Activated naive CD8-positive, alpha-beta T cell (primary cell): ENCODE results near the gene GBGT1.
"Not testable (repeated sequence)": the region's sequence is repeated elsewhere in the genome, so short reads cannot be mapped to it uniquely, and the experiment has no call there.

ENCODE experiments used
- H3K27ac Mint-ChIP-seq: one replicate; pipeline ENCODE4 v1.8.0; 2021; ENCODE audit warnings: mixed read lengths
- H3K27me3 Mint-ChIP-seq: one replicate; pipeline ENCODE4 v1.8.0; 2021; ENCODE audit warnings: mixed read lengths
- H3K36me3 Mint-ChIP-seq: one replicate; pipeline ENCODE4 v1.8.0; 2021; ENCODE audit warnings: mixed read lengths
- H3K4me1 Mint-ChIP-seq: one replicate; pipeline ENCODE4 v1.8.0; 2021; ENCODE audit warnings: low read depth, mixed read lengths
- H3K4me3 Mint-ChIP-seq: one replicate; pipeline ENCODE4 v1.8.0; 2021; ENCODE audit warnings: mild to moderate bottlenecking, mixed read lengths
- H3K9me3 Mint-ChIP-seq: one replicate; pipeline ENCODE4 v1.8.0; 2021; ENCODE audit warnings: low read depth, mixed read lengths

The GBGT1 gene

DNA sequence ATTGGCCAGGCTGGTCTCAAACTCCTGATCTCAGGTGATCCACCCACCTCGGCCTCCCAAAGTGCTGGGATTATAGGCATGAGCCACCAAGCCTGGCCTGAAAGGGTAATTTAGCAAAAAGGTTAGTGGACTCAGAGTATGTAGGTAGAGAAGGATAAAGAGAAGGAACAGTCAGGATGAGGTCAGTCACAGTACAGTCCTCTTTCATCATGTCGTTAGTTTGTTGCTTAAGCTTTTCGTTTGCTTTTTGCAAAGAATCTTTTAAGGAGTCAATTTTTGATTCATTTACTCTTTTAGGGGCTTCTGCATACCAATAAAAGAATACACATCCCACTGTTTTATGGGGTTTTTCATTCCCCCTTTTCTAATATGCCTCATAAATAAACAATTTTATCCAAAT lies 17.8 kb upstream of the GBGT1 start:
- Mint-ChIP-seq H3K9me3 (no peaks in the 10 kb centered on the region), H3K4me1 (peaks cover 14% of the 10 kb centered on the region), H3K36me3 (no peaks in the 10 kb centered on the region), H3K4me3 (no peak overlapping the region), H3K27ac (no peak overlapping the region), H3K27me3 (peaks cover 9% of the 10 kb centered on the region)

DNA sequence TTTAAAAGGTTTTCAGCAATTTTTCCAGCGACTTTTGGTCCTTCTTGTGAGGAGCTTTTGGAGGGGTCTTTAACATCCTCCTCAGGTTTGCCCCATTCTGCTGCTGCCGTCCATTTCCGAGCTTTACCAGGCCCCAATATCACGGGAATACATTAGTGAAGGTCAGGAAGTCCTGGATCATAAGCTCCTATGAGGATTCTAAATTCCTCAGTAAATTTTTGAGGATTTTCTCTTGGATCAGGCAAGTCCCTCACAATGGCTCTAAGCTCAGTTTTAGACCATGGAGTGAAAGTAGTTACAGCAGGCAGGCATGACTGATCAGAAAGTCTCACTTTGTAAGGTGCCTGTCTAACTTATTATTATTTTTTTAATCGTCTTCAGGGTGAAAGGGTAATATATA lies 17.2 kb upstream of the GBGT1 start:
- Mint-ChIP-seq H3K36me3 (no peaks in the 10 kb centered on the region), H3K27me3 (peaks cover 9% of the 10 kb centered on the region)

GRCh38 chr9:133173056-133173455 lies 9.3 kb upstream of the GBGT1 start:
- H3K27me3 Mint-ChIP-seq = peaks cover 4% of the 10 kb centered on the region
- H3K9me3 Mint-ChIP-seq = no peaks in the 10 kb centered on the region
- no peak overlapping the region for H3K27ac Mint-ChIP-seq
- H3K36me3 Mint-ChIP-seq = no peaks in the 10 kb centered on the region
- no peaks in the 10 kb centered on the region for H3K4me1 Mint-ChIP-seq
- no peak overlapping the region for H3K4me3 Mint-ChIP-seq

More for the DNA sequence above, 17.2 kb upstream of the GBGT1 start:
- H3K4me3 Mint-ChIP-seq = no peak overlapping the region
- no peak overlapping the region for H3K27ac Mint-ChIP-seq
- H3K9me3 Mint-ChIP-seq = no peaks in the 10 kb centered on the region
- H3K4me1 Mint-ChIP-seq = peaks cover 11% of the 10 kb centered on the region

DNA sequence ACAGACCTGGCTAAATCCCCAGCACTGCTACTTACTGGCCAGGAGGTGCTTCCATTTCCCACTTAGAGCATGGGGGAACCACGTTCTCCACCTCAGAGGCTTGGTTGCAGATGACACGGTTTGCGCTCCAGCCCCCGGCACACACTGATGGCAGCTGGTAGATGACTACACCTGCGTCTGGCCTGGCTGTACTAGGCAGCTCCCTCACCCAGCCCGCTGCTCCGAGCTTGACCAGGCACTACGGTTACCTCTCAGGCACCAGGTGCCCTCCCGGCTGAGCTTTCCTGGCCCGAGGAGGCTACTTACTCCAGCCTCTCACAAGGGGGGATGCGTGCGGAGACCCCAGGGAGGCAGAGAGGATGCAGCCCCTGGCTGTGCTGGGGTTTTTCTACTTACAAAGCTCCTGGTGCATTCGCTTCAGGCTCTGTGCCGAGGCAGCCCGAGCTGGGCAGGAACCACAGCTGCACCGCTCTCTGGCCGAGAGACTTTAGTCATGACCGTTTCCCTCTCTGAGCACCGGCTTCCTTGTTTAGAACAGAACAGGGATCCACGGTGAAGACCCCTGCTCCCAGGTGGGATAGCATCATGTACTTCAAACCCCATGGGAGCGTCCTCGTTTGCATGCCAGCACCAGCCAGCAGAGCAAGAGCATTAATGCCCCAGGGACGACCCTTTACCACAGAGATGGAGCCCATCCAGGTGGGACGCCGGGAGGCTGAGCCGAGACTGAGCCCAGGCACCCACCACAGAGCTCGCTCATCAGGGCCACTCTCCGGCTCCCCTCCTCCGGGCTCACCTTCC lies 7.6 kb upstream of the GBGT1 start:
- Mint-ChIP-seq H3K27me3 (peaks cover 4% of the 10 kb centered on the region), H3K4me1 (no peaks in the 10 kb centered on the region), H3K9me3 (no peaks in the 10 kb centered on the region), H3K36me3 (no peaks in the 10 kb centered on the region), H3K27ac (no peak overlapping the region), H3K4me3 (no peak overlapping the region)

DNA sequence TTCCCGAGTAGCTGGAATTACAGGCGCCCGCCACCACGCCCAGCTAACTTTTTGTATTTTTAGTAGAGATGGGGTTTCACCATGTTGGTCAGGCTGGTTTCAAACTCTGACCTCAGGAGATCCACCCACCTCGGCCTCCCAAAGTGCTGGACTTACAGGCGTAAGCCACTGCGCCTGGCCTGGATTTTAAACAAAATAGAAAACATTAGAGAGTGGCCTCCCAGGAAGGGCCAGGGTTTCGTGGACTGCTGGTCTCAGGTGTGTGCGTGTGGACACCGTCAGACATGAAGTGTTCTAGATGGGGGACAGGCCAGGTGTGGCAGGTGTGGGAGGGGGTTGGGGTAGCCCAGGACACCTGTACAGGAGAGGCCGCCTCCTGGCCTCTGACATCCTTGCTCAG lies 7.0 kb upstream of the GBGT1 start:
- Mint-ChIP-seq H3K9me3 (no peaks in the 10 kb centered on the region), H3K36me3 (no peaks in the 10 kb centered on the region), H3K4me3 (no peak overlapping the region), H3K27ac (no peak overlapping the region), H3K27me3 (peaks cover 4% of the 10 kb centered on the region), H3K4me1 (no peaks in the 10 kb centered on the region)

GRCh38 chr9:133169687-133170086 lies 6.0 kb upstream of the GBGT1 start:
- H3K4me1 Mint-ChIP-seq, H3K27ac Mint-ChIP-seq, H3K4me3 Mint-ChIP-seq, H3K36me3 Mint-ChIP-seq, H3K9me3 Mint-ChIP-seq, H3K27me3 Mint-ChIP-seq: not testable (repeated sequence)

DNA sequence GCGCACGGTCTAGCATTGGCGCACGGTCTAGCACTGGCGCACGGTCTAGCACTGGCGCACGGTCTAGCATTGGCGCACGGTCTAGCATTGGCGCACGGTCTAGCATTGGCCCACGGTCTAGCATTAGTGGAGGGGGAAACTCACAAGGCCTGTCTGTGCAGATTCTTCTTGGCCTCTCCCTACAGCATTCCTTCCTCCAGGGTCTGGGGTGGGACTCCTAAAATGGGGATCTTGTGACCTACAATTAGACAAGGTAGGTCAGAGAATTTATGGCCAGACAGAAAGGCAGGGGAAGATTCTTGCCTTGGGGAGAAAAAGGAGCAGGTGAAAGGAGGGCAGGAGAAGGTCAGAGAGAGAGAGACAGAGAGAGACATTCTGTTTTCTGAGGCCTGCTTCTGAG lies 5.4 kb upstream of the GBGT1 start:
- H3K4me3 Mint-ChIP-seq = no peak overlapping the region

GRCh38 chr9:133168432-133168831 lies 4.7 kb upstream of the GBGT1 start:
- Mint-ChIP-seq H3K4me3 (no peak overlapping the region), H3K9me3 (no peaks in the 10 kb centered on the region), H3K4me1 (peaks cover 2% of the 10 kb centered on the region), H3K27ac (no peak overlapping the region), H3K36me3 (no peaks in the 10 kb centered on the region), H3K27me3 (peaks cover 1% of the 10 kb centered on the region)

More for the DNA sequence above, 5.4 kb upstream of the GBGT1 start:
- Mint-ChIP-seq H3K27ac (no peak overlapping the region), H3K9me3 (no peaks in the 10 kb centered on the region), H3K36me3 (no peaks in the 10 kb centered on the region), H3K4me1 (no peaks in the 10 kb centered on the region), H3K27me3 (peaks cover 1% of the 10 kb centered on the region)

DNA sequence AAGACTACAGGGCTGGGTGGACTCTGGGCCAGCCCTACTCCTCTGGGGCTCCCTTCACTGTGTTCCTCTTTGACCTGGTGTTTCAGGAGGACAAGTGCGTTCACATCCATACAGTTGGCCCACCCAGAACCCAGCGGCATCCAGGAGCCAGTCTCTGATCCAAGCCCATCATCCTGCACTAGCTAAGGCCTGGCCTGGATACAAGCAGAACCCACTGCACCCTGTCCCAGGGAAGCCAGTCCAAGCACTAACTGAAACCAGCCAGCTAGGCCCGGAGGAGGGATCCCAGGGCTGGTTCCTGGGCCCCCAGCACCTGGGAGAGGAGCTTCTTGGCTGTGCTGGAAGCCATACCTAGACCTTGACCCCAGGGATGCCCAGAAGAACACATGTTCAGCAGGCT lies 4.1 kb upstream of the GBGT1 start:
- Mint-ChIP-seq H3K27ac (no peak overlapping the region), H3K27me3 (peaks cover 1% of the 10 kb centered on the region), H3K36me3 (no peaks in the 10 kb centered on the region), H3K4me1 (peaks cover 2% of the 10 kb centered on the region), H3K9me3 (no peaks in the 10 kb centered on the region), H3K4me3 (no peak overlapping the region)

DNA sequence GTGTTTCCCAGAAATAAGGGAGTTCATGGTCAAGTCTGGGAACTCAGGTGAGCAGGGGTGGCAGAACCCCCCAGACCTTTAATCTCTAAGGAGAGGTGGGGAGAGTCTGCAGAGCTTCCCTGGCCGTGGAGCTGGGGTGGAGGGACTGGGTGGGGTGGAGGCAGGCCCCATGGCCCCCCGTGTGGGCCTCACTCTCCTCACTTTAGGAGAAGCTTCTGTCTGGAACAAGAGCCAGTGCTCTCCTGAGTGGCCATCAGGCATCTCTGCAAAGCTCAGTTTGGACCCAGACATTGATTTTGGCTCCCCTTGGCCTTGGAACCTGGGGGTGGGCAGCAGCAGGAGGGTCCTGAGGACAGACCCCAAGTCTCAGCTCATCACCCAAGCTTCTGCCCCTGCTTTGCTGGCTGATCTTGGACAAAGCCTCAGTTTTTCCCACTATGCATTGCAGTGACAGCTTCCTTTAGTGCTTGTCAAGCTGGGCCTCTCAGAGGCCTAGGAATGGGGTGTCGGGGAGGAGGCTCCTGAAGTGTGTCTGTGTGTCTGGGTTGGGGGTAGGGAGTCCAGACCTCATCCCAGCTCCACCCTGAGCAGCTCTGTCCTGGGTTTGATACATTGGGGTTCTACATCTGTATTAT lies 3.5 kb upstream of the GBGT1 start:
- Mint-ChIP-seq H3K27me3 (peaks cover 1% of the 10 kb centered on the region), H3K4me3 (no peak overlapping the region), H3K36me3 (no peaks in the 10 kb centered on the region), H3K27ac (no peak overlapping the region), H3K4me1 (peaks cover 2% of the 10 kb centered on the region), H3K9me3 (no peaks in the 10 kb centered on the region)

- H3K4me1 Mint-ChIP-seq = peaks cover 5% of the 10 kb centered on the region
- no peaks in the 10 kb centered on the region for H3K9me3 Mint-ChIP-seq
- no peak overlapping the region for H3K4me3 Mint-ChIP-seq
- H3K36me3 Mint-ChIP-seq = no peaks in the 10 kb centered on the region
- peaks cover 1% of the 10 kb centered on the region for H3K27me3 Mint-ChIP-seq
- H3K27ac Mint-ChIP-seq = no peak overlapping the region
Measured at GRCh38 chr9:133166392-133166791, 2.7 kb upstream of the GBGT1 start.

GRCh38 chr9:133165452-133165730 lies 1.7 kb upstream of the GBGT1 start:
- H3K36me3 Mint-ChIP-seq = no peaks in the 10 kb centered on the region
- H3K4me1 Mint-ChIP-seq = peaks cover 5% of the 10 kb centered on the region
- H3K27ac Mint-ChIP-seq = no peak overlapping the region
- H3K27me3 Mint-ChIP-seq = peaks cover 4% of the 10 kb centered on the region
- no peaks in the 10 kb centered on the region for H3K9me3 Mint-ChIP-seq
- no peak overlapping the region for H3K4me3 Mint-ChIP-seq

DNA sequence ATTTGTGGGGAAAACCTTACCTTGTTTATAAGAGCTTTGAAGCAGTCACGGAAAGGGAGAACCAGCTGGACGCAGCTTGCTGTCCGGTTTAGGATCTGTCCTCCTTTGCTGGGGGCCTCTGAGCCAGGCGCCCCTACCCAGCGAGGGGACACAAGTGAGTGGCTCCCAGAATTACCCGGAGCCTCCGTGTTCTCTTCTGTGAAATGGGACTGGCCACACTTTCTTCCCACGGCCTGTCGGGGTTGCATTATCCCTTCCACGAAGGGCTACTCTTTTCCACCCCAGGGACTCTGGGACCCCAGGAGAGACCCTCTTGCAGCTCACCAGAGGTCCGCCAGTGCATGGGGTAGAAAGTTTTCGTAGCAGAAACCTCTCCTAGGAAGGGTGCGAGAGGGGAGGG lies 477 bp upstream of the GBGT1 start:
- H3K4me1 Mint-ChIP-seq = peaks cover 5% of the 10 kb centered on the region
- H3K27ac Mint-ChIP-seq = no peak overlapping the region
- H3K27me3 Mint-ChIP-seq = peaks cover 3% of the 10 kb centered on the region
- H3K4me3 Mint-ChIP-seq = peak overlapping the region; percentile 67
- no peaks in the 10 kb centered on the region for H3K9me3 Mint-ChIP-seq
- H3K36me3 Mint-ChIP-seq = no peaks in the 10 kb centered on the region

DNA sequence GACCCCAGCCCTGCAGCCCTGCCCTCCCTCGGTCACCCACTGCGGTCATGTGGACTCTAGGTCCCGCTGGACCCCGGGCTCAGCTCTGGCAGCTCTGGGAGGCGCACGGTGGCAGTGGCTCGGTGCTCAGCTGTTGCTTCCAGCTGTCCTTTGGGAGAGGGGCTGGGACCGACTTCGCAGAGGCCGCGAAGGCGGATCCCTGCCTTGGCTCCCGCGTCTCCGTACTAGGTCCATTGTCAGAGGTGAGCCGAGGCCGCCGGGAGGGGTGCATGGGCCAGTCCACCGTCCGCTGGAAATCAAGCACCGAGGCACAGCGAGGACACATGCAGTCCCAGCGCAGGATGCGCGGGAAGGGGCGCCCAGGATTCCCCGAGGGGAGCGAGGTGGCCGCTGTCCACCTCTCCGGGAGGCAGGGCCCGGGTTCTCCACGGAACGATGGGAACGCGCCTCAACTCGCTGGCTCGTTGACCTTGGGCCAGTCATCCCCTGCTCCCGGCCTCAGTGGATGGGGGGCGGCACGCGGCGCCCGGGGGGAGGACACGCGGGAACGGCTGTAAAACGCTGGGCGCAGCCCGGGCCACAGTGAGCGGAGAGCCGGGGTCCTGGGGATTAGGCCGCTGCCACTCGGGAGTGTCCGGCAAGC lies 732 bp downstream of the GBGT1 start:
- Mint-ChIP-seq H3K4me3 (peak overlapping the region; percentile 61), H3K4me1 (peaks cover 5% of the 10 kb centered on the region), H3K27ac (no peak overlapping the region), H3K36me3 (no peaks in the 10 kb centered on the region), H3K27me3 (peaks cover 3% of the 10 kb centered on the region), H3K9me3 (no peaks in the 10 kb centered on the region)

DNA sequence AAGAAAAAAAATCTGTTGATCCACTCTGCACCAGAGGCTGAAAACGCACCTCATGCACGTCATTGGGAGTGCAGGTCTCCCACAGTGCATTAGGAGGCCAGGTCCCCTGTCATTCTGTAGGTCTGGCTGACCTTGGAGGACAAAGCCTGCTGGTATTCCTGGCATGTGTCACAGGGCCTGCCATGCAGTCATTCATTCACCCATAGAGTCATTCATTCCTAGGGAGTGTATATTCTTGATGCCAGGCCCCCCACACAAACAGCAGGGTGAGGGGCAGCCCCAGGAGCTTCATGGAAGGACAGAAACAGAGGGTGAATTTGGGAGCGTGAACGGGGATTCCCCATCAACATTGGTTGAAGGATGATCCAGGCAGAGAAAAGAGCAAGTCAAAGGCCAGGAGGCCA lies 2.2 kb downstream of the GBGT1 start:
- Mint-ChIP-seq H3K4me3 (peak overlapping the region; percentile 47), H3K27ac (no peak overlapping the region), H3K9me3 (no peaks in the 10 kb centered on the region), H3K27me3 (peaks cover 3% of the 10 kb centered on the region), H3K36me3 (no peaks in the 10 kb centered on the region), H3K4me1 (peaks cover 5% of the 10 kb centered on the region)
